MM.1S (cell line): ENCODE measurements around the gene MAP1LC3B2.

Source experiments
- DNase-seq: peaks from one replicate; pipeline ENCODE4 v3.0.0-alpha.2; 2015
- H2AFZ ChIP-seq: fragments of 300-600 bp; sonication (generic); 2 replicates; pipeline ENCODE4 v1.6.0; 2016; ENCODE audit warnings: antibody characterized with exemption, low read length
- H3F3A ChIP-seq: fragments of 300-600 bp; sonication (generic); 2 replicates; pipeline ENCODE4 v1.6.1; 2016; ENCODE audit warnings: mild to moderate bottlenecking, antibody characterized with exemption, low read length, moderate library complexity, mixed read lengths; ENCODE audit not compliant: insufficient read depth
- H3K27ac ChIP-seq: fragments of 300-600 bp; sonication (generic); 2 replicates; pipeline ENCODE4 v1.5.1; 2016; ENCODE audit warnings: mild to moderate bottlenecking, low read length
- H3K27me3 ChIP-seq: fragments of 300-600 bp; sonication (generic); replicated peaks from 2 replicates; pipeline ENCODE4 v1.6.0; 2016; ENCODE audit warnings: low read length; ENCODE audit not compliant: insufficient read depth
- H3K36me3 ChIP-seq: fragments of 300-600 bp; sonication (generic); replicated peaks from 2 replicates; pipeline ENCODE4 v1.6.1; 2016; ENCODE audit warnings: mild to moderate bottlenecking, low read length, mixed read lengths; ENCODE audit not compliant: insufficient read depth
- H3K4me1 ChIP-seq: fragments of 300-600 bp; sonication (generic); 2 replicates; pipeline ENCODE4 v1.6.1; 2016; ENCODE audit warnings: low read length, mixed read lengths
- H3K4me2 ChIP-seq: fragments of 300-600 bp; sonication (generic); 2 replicates; pipeline ENCODE4 v1.6.0; 2016; ENCODE audit warnings: low read depth, low read length
- H3K4me3 ChIP-seq: fragments of 300-600 bp; sonication (generic); 2 replicates; pipeline ENCODE4 v1.5.1; 2016; ENCODE audit warnings: low read length, mixed read lengths
- H3K79me2 ChIP-seq: fragments of 300-600 bp; sonication (generic); 2 replicates; pipeline ENCODE4 v1.6.1; 2016; ENCODE audit warnings: mixed run types, low read length, mixed read lengths
- H3K9ac ChIP-seq: fragments of 300-600 bp; sonication (generic); 2 replicates; pipeline ENCODE4 v1.6.1; 2016; ENCODE audit warnings: low read length, mixed read lengths
- H3K9me2 ChIP-seq: fragments of 300-600 bp; sonication (generic); replicated peaks from 2 replicates; pipeline ENCODE4 v1.6.1; 2016; ENCODE audit warnings: mild to moderate bottlenecking, low read length, mixed read lengths; ENCODE audit not compliant: insufficient read depth
- H3K9me3 ChIP-seq: fragments of 300-600 bp; sonication (generic); replicated peaks from 2 replicates; pipeline ENCODE4 v1.6.1; 2016; ENCODE audit warnings: mild to moderate bottlenecking, low read length, mixed read lengths; ENCODE audit not compliant: insufficient read depth
- H4K20me1 ChIP-seq: fragments of 300-600 bp; sonication (generic); 2 replicates; pipeline ENCODE4 v1.6.1; 2016; ENCODE audit warnings: mild to moderate bottlenecking, low read length, moderate library complexity, mixed read lengths; ENCODE audit not compliant: insufficient read depth
- CTCF ChIP-seq: fragments of 300-600 bp; sonication (generic); IDR thresholded peaks from 2 replicates; pipeline ENCODE4 v1.5.1; 2016; ENCODE audit warnings: antibody characterized with exemption, low read length, mixed read lengths
- EZH2 ChIP-seq: fragments of 300-600 bp; sonication (generic); optimal IDR thresholded peaks from 2 replicates; pipeline ENCODE3; 2017; ENCODE audit warnings: low read depth, mild to moderate bottlenecking, antibody characterized with exemption, low read length, mixed read lengths
- EZH2phosphoT487 ChIP-seq: fragments of 300-600 bp; sonication (generic); IDR thresholded peaks from 2 replicates; pipeline ENCODE4 v1.6.1; 2018; ENCODE audit warnings: antibody characterized with exemption, low read length

The MAP1LC3B2 gene

GRCh38 chr12:116529048-116529447, 30.1 kb upstream of the MAP1LC3B2 start:
- H3K27ac ChIP-seq = no peak overlapping the region
- no peaks in the 10 kb centered on the region for H3K79me2 ChIP-seq
- H3K9ac ChIP-seq = no peak overlapping the region
- no peak for TF ChIP-seq CTCF
- no peak for TF ChIP-seq EZH2
- no peak for TF ChIP-seq EZH2phosphoT487
- H3K4me3 ChIP-seq = no peak overlapping the region
- no peak for DNase-seq
- H3K9me3 ChIP-seq = no peaks in the 10 kb centered on the region
- H3K9me2 ChIP-seq = no peaks in the 10 kb centered on the region
- no peaks in the 10 kb centered on the region for H3K27me3 ChIP-seq
- H3K4me2 ChIP-seq = no peak overlapping the region
- H2AFZ ChIP-seq = no peak overlapping the region
- H3F3A ChIP-seq = no peaks in the 10 kb centered on the region
- H3K36me3 ChIP-seq = no peaks in the 10 kb centered on the region
- H3K4me1 ChIP-seq = no peaks in the 10 kb centered on the region
- H4K20me1 ChIP-seq = no peaks in the 10 kb centered on the region

GRCh38 chr12:116529686-116530085, 29.5 kb upstream of the MAP1LC3B2 start:
- H3K27me3 ChIP-seq = no peaks in the 10 kb centered on the region
- no peak for TF ChIP-seq EZH2phosphoT487
- TF ChIP-seq CTCF = no peak
- TF ChIP-seq EZH2 = no peak
- H3K4me3 ChIP-seq = no peak overlapping the region
- no peak overlapping the region for H3K9ac ChIP-seq
- H3K9me3 ChIP-seq = no peaks in the 10 kb centered on the region
- H3K79me2 ChIP-seq = peaks cover 3% of the 10 kb centered on the region
- H3K9me2 ChIP-seq = no peaks in the 10 kb centered on the region
- H3K27ac ChIP-seq = no peak overlapping the region
- no peak overlapping the region for H3K4me2 ChIP-seq
- H2AFZ ChIP-seq = no peak overlapping the region
- no peaks in the 10 kb centered on the region for H3F3A ChIP-seq
- H3K36me3 ChIP-seq = no peaks in the 10 kb centered on the region
- H4K20me1 ChIP-seq = no peaks in the 10 kb centered on the region
- 0 out of 2 replicates have a peak, but pooled peaks cover 3% of the 10 kb centered on the region for H3K4me1 ChIP-seq
- DNase-seq = no peak

GRCh38 chr12:116532428-116532827, 26.8 kb upstream of the MAP1LC3B2 start:
- Histone ChIP-seq H3K79me2 (peaks cover 7% of the 10 kb centered on the region), H3F3A (peaks cover 14% of the 10 kb centered on the region), H3K36me3 (no peaks in the 10 kb centered on the region), H3K9me2 (no peaks in the 10 kb centered on the region), H3K4me1 (peaks cover 18% of the 10 kb centered on the region), H3K4me3 (no peak overlapping the region), H3K27ac (no peak overlapping the region), H3K27me3 (no peaks in the 10 kb centered on the region), H3K9me3 (no peaks in the 10 kb centered on the region), H2AFZ (no peak overlapping the region), H3K4me2 (no peak overlapping the region), H3K9ac (no peak overlapping the region), H4K20me1 (no peaks in the 10 kb centered on the region)
- no peak for DNase-seq
- TF ChIP-seq EZH2phosphoT487 = no peak
- TF ChIP-seq EZH2 = no peak
- TF ChIP-seq CTCF = no peak
